Measurements from ENCODE around the gene C1QTNF1.

The C1QTNF1 gene

DNA sequence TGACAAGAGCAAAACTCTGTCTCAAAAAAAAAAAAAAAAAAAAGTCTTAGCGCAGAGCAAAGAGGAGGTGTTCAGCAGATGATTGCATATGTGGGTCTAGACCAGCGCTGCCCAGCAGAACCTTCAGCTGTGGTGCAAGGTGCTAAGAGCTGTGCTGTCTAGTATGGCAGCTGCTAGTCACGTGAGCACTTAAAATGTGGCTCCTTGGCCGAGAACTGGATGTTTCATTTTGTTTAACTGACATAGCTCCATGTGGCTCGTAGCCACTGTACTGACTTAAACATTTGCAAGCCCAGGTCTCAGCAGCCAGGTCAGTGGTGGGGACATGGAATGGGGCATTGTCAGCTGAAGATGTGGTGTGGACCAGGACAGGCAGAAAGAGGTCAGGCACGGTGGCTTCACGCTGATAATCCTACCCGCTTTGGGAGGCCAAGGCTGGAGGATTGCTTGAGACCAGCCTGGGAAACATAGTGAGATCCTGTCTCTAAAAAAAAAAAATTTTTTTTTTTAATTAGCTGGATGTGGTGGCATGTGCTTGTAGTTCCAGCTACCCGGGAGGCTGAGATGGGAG is 9.2 kb downstream of the C1QTNF1 start:
- no peak overlapping the region for H3K9ac ChIP-seq
- no peak overlapping the region for H3K27ac ChIP-seq
- H2AFZ ChIP-seq: no peak overlapping the region
- H3K27me3 ChIP-seq (ENCODE audit: control insufficient read depth, insufficient read depth, low read length): no peaks in the 10 kb centered on the region
- H3K36me3 ChIP-seq (ENCODE audit: control insufficient read depth, insufficient read depth, low read length): no peaks in the 10 kb centered on the region
- no peak overlapping the region for H3K4me2 ChIP-seq (ENCODE audit: low read length)
- H3K4me1 ChIP-seq: peaks cover 5% of the 10 kb centered on the region
- H3K79me2 ChIP-seq: no peaks in the 10 kb centered on the region
- TF ChIP-seq, protein P1, sequence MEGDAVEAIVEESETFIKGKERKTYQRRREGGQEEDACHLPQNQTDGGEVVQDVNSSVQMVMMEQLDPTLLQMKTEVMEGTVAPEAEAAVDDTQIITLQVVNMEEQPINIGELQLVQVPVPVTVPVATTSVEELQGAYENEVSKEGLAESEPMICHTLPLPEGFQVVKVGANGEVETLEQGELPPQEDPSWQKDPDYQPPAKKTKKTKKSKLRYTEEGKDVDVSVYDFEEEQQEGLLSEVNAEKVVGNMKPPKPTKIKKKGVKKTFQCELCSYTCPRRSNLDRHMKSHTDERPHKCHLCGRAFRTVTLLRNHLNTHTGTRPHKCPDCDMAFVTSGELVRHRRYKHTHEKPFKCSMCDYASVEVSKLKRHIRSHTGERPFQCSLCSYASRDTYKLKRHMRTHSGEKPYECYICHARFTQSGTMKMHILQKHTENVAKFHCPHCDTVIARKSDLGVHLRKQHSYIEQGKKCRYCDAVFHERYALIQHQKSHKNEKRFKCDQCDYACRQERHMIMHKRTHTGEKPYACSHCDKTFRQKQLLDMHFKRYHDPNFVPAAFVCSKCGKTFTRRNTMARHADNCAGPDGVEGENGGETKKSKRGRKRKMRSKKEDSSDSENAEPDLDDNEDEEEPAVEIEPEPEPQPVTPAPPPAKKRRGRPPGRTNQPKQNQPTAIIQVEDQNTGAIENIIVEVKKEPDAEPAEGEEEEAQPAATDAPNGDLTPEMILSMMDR (IDR thresholded peaks at IDR 0.05): no peak
- no peaks in the 10 kb centered on the region for H3K9me3 ChIP-seq (ENCODE audit: control insufficient read depth, low read length)
- no peak overlapping the region for H3K4me3 ChIP-seq (ENCODE audit: low read depth, low read length)

DNA sequence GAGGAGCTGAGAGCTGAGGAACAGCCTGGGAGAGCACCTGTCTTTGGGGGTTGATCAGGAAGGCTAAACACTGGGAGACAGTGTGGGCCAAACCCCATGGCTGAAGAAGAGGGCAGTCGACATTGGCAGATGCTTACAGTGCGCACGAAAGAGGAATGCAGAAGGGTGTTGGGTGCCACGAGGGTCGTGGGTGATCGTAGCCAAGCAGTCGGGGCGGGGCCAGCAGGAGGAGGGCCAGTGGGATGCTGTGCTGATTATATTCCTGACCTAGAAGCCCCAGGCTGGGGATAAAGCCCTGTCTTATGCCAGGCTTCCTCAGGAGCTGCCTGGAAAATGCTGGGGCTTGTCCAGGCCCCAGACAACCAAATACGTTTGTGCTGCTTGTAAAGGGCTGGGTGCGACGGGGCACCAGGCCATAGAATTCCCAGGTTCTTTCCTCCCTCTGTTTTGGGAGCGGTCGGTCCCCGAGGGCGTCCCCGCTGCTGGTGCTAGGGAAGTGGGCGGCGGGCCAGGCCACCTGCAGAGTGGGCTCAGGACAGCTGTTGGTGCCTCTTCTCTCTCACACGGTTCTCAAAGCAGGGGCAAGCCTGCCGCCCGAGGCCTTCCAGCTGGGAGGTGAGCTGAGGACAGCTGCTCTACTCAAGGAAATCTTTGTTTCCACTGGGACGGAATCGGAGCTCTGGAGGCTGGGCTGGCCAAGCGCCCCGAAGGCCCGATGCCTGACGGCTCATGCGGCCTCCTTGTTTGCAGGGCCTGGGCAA is 10.0 kb downstream of the C1QTNF1 start:
- H3K4me1 ChIP-seq: no peaks in the 10 kb centered on the region
- H3K27ac ChIP-seq: no peak overlapping the region
- no peaks in the 10 kb centered on the region for H3K27me3 ChIP-seq (ENCODE audit: control insufficient read depth, insufficient read depth, low read length)
- no peak overlapping the region for H3K4me2 ChIP-seq (ENCODE audit: low read length)
- no peak overlapping the region for H2AFZ ChIP-seq
- no peaks in the 10 kb centered on the region for H3K36me3 ChIP-seq (ENCODE audit: control insufficient read depth, insufficient read depth, low read length)
- no peak overlapping the region for H3K9ac ChIP-seq
- no peak overlapping the region for H3K4me3 ChIP-seq (ENCODE audit: low read depth, low read length)
- TF ChIP-seq, protein P1 (IDR thresholded peaks at IDR 0.05): no peak
- H3K9me3 ChIP-seq (ENCODE audit: control insufficient read depth, low read length): no peaks in the 10 kb centered on the region
- H3K79me2 ChIP-seq: no peaks in the 10 kb centered on the region

DNA sequence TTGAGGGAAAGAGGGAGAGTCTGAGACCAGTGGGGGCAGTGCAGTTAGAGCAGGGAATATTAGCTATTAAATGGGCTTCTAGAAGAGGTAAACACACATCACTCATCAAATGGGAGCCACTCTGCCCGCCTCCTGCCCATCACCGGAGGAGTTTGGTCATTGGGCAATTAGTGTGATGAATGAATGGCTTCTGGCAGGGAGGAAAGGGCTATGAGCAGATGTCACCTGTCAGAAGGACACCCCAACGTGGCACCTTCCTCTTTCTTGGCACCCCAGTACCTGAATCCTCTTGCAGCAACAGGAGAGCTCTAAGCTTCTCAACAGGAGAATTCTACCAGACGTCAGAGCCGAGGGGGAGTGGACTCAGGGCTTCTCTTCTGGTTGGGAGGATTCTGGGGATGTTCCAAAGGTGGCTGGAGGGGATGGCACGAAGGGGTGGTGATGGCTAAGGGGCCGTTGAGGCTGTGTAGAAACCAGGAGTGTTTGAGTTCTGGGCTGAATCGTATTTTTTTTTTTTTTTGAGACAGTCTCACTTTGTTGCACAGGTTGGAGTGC is 11.0 kb downstream of the C1QTNF1 start:
- Histone ChIP-seq H2AFZ (no peak overlapping the region), H3K4me2 (ENCODE audit: low read length) (no peak overlapping the region), H3K27ac (no peak overlapping the region), H3K27me3 (ENCODE audit: control insufficient read depth, insufficient read depth, low read length) (no peaks in the 10 kb centered on the region), H3K9ac (no peak overlapping the region), H3K4me3 (ENCODE audit: low read depth, low read length) (no peak overlapping the region), H3K36me3 (ENCODE audit: control insufficient read depth, insufficient read depth, low read length) (no peaks in the 10 kb centered on the region), H3K79me2 (no peaks in the 10 kb centered on the region), H3K4me1 (no peaks in the 10 kb centered on the region), H3K9me3 (ENCODE audit: control insufficient read depth, low read length) (no peaks in the 10 kb centered on the region)
- TF ChIP-seq, protein P1 (IDR thresholded peaks at IDR 0.05): no peak

DNA sequence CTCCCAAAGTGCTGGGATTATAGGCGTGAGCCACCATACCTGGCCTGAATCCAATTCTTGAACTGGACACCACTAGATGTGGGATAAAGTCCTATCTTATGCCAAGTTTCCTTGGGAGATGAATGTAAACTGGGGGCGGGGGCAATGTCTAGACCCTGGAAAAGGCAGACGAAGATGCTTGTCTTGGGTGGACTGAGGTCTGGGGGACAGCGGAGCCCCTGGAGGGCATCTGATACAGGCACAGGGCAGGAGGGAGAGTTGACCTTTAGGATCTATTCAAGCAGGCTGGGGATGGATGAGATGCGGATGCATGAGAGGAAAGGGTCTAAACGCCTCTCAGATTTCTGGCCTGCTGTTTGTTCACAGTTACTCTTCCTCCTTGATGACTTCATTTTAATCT is 11.7 kb downstream of the C1QTNF1 start:
- Histone ChIP-seq H2AFZ (no peak overlapping the region), H3K9ac (no peak overlapping the region), H3K36me3 (ENCODE audit: control insufficient read depth, insufficient read depth, low read length) (no peaks in the 10 kb centered on the region), H3K79me2 (no peaks in the 10 kb centered on the region), H3K4me2 (ENCODE audit: low read length) (no peak overlapping the region), H3K9me3 (ENCODE audit: control insufficient read depth, low read length) (no peaks in the 10 kb centered on the region), H3K27me3 (ENCODE audit: control insufficient read depth, insufficient read depth, low read length) (no peaks in the 10 kb centered on the region), H3K4me1 (no peaks in the 10 kb centered on the region), H3K4me3 (ENCODE audit: low read depth, low read length) (no peak overlapping the region), H3K27ac (no peak overlapping the region)
- TF ChIP-seq, protein P1 (IDR thresholded peaks at IDR 0.05): no peak

Measured in parathyroid adenoma (tissue), 2 donors.